Left hindlimb (tissue), 1 donor: ENCODE data around the gene RCBTB2.

Experiments
- DNase-seq: peaks from one replicate; pipeline ENCODE4 v3.0.0-alpha.2; 2018

Gene RCBTB2

GRCh38 chr13:48443442-48444208, 89.3 kb downstream of the RCBTB2 start:
- DNase-seq = no peak
